Activated T-helper 1 cell treated with anti-CD3 and anti-CD28 coated beads, Interleukin-12 subunit alpha, Interleukin-12 subunit beta, Interleukin-2, Interleukin-4 antibody, amounts not matched to agents 30 ng/mL and 10 ng/mL and 1 ng/mL, durations not matched to agents 14 hours and 24 hours and 36 hours (primary cell): Measurements from ENCODE around the gene PRMT3. TPM values are rescaled to one million over a fixed set of nuclear protein-coding genes. Genes with fewer than 3 reads are reported as not detected.

Experiments
- DNase-seq: peaks from one replicate; pipeline ENCODE4 v3.0.0; 2021; ENCODE audit warnings: low spot score
- H3K27ac Mint-ChIP-seq: one replicate; pipeline ENCODE4 v1.8.0; 2021; ENCODE audit warnings: mild to moderate bottlenecking, mixed read lengths
- H3K27me3 Mint-ChIP-seq: one replicate; pipeline ENCODE4 v1.8.0; 2022; ENCODE audit warnings: mild to moderate bottlenecking, moderate library complexity, mixed read lengths; ENCODE audit not compliant: insufficient read depth
- H3K36me3 Mint-ChIP-seq: one replicate; pipeline ENCODE4 v1.8.0; 2021; ENCODE audit warnings: low read depth, mixed read lengths
- H3K4me1 Mint-ChIP-seq: one replicate; pipeline ENCODE4 v1.8.0; 2021; ENCODE audit warnings: low read depth, mixed read lengths
- H3K4me3 Mint-ChIP-seq: one replicate; pipeline ENCODE4 v1.8.0; 2021; ENCODE audit warnings: mild to moderate bottlenecking, moderate library complexity, mixed read lengths
- H3K9me3 Mint-ChIP-seq: one replicate; pipeline ENCODE4 v1.8.0; 2021; ENCODE audit warnings: mixed read lengths
- intact Hi-C: fragments of 100-400 bp; cut with micrococcal nuclease; formaldehyde crosslinking; loops from one replicate; pipeline ENCODE4 v1.15.1; 2024
- total RNA-seq: library from RNA; stranded (reverse); gene quantifications from 2 replicates; pipeline ENCODE4 v1.2.3, GENCODE V29; 2022

Gene PRMT3
- 43.7 and 45.5 TPM in 2 replicates for total RNA-seq

DNA sequence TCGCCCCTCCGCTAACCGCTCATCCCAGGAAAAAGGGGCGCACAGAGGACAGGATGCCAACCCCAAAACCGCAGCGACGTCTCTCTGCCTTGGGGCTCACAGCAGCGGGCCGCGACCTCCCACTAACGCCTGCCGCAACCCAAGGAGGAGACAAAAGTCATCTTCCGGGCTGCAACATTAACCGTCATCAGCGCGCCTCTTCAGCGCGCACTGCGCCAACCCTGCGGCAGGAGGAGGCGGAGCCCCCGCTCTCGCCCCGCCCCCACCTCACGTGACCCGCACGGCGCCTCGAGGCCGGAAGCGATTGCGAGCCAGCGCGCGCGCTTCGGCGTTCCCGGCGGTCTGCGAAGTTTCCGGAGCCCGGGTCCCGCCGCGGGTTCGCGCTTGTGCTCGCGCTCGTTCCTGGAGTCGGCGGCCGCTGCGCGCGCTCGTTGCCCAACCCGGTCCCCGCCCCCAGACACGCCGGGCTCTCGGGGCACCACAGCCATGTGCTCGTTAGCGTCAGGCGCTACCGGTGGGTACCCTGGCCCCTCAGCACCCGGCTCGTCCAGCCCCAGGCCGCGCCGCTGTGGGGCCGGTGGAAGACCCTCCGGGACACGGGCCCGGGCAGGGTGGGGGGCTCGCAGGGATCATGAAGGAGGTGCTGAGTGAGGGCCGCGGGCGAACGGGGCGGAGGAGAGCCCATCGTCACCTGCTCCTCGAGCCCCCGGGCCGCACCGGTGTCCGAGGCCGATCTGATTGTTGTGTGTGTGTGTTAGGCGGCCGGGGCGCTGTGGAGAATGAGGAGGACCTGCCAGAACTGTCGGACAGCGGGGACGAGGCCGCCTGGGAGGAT is at the start of gene PRMT3:
Gene PRMT3 (plus strand): TSS at position 456 of the 835 bp plus-strand sequence. CDS start 31 bp downstream, at position 487.
- Mint-ChIP-seq H3K4me3 (peak within 1 kb of the TSS; percentile 98), H3K27ac (peak within 1 kb of the TSS; percentile 98), H3K4me1 (peaks cover 12% of the 10 kb centered on the region), H3K27me3 (no peaks in the 10 kb centered on the region), H3K9me3 (no peaks in the 10 kb centered on the region), H3K36me3 (peaks cover 34% of the 10 kb centered on the region)
- peak; percentile 97 for DNase-seq
- intact Hi-C loops, result loop anchor here (1.0 to 10.0 kb wide), 10 partner anchors 10 to 1993 kb away; partner anchors contain the start of genes E2F8, HTATIP2, LDHA and TSG101

DNA sequence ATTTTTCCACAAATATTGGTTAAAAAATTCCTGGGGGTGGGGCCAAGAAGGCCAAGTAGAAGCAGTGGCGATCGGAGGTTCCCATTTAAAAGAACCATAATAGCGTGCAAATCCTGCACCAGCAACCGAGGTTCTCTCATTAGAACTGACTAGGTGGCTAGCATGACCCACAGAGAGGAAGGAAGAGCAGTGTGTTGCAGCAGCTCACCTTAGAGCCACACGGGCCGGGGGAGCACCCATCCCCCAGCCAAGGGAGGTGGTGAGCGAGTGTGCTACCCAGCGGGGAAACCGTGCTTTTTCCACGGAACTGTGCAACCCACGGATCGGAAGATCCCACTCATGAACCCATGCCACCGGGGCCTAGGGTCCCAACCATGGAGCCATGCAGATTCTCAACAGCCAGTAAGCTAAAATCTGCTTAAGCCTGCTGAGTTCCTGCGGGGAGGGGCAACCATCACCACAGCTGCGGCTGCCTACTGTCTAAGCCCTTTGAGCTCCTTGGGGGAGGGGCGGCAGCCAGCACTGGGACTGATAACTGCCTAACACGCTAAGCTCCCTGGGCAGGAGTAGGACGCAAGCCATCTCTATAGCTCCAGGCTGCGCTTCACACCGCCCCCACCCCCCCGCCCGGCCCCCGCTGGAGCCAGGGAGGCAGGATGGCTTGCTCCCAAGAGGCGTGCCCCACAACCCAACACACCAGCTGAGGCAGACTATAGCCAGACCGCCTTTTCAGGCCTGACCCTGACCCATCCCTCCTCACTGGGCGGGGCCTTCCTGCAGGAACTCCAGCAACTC is 45.0 kb upstream of the PRMT3 start:
- no peaks in the 10 kb centered on the region for H3K9me3 Mint-ChIP-seq
- no peak overlapping the region for H3K27ac Mint-ChIP-seq
- peaks cover 58% of the 10 kb centered on the region for H3K27me3 Mint-ChIP-seq
- H3K4me1 Mint-ChIP-seq, result no peaks in the 10 kb centered on the region
- no peak overlapping the region for H3K4me3 Mint-ChIP-seq
- H3K36me3 Mint-ChIP-seq, result no peaks in the 10 kb centered on the region
- intact Hi-C loops, result no loop called here
- DNase-seq, result no peak

DNA sequence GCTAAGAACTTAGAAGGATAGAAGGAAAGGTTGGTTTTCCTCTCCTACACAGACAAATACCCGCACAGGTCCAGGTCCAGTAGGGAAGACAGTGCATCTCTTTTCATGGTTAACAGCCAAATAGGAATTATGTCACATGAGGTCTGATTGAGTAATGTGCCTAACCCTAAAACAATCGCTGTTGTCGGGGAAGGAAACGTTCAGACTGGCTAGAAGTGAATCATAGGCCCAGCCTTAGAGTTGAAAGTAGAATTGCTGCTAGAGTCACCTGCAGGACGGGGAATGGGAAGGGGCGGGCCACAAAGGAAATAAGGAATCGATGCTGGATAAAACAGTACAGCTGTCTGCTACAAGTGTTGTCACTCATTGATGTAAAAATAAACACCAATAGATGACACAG is 36.4 kb upstream of the PRMT3 start:
- H3K27me3 Mint-ChIP-seq, result peaks cover 30% of the 10 kb centered on the region
- peaks cover 8% of the 10 kb centered on the region for H3K4me1 Mint-ChIP-seq
- H3K36me3 Mint-ChIP-seq, result no peaks in the 10 kb centered on the region
- no peak overlapping the region for H3K27ac Mint-ChIP-seq
- no peak overlapping the region for H3K4me3 Mint-ChIP-seq
- intact Hi-C loops, result loop anchor here (10.0 kb wide), 1 partner anchor 106 kb away; no protein-coding TSS in a partner anchor
- no peak for DNase-seq
- no peaks in the 10 kb centered on the region for H3K9me3 Mint-ChIP-seq

DNA sequence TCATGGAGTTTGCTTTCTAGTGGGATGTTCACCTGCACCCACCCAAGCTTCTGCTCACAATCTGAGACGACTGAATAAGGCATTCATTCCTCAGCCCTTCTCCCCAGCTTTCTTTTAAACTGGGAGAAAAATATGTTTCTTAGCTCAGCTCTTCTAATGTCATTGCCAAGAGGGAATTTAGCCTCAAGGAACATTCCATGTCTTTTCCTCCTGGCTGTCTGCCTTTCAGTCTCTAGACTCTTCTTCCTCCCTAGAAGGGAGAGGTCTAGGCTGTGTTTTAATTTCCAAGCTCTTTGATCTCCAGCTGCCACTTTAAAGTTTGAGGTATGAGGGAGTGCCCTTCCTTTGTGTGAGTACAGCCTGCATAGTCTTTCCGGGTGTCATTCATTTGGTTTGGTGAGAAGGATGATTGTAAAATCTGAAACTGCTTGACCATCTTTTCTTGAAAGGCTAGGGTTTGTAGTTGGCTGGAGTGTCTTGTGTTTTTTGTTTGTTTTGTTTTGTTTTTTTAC is 35.7 kb upstream of the PRMT3 start:
- intact Hi-C loops, result loop anchor here (10.0 kb wide), 1 partner anchor 107 kb away; no protein-coding TSS in a partner anchor
- peaks cover 8% of the 10 kb centered on the region for H3K4me1 Mint-ChIP-seq
- no peaks in the 10 kb centered on the region for H3K9me3 Mint-ChIP-seq
- no peak overlapping the region for H3K27ac Mint-ChIP-seq
- no peak for DNase-seq
- H3K36me3 Mint-ChIP-seq, result no peaks in the 10 kb centered on the region
- H3K4me3 Mint-ChIP-seq, result no peak overlapping the region
- H3K27me3 Mint-ChIP-seq, result peaks cover 27% of the 10 kb centered on the region

DNA sequence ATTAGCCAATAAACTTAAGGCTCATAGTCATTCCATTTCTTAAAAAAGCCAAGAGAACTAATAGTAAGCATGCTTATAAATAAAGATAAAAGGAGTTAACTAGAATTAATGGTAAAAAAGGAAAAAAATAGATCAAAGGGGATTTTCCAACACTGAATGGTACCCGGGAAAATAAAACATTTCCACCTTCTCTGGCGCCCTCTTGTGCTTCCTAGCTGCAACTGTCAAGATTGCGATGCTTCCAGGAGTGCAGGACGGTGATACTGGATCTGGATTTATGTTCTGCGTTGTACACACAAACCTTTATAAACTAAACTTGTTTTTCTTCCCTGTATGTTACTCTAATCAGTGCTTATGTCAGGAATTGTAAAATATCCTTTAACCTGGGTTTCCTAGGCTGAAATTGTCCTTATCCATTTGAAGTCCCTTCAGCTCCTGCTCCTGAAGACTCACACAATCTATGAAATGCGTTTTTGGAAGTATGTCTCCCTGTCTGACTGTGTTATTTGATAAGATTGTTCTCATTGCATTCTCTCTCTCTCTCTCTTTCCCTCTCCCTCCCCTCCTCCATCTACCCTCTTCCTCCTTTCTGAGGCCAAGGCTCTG is 33.6 kb upstream of the PRMT3 start:
- Mint-ChIP-seq H3K27me3 (peaks cover 16% of the 10 kb centered on the region), H3K4me1 (peaks cover 8% of the 10 kb centered on the region), H3K27ac (no peak overlapping the region), H3K36me3 (no peaks in the 10 kb centered on the region), H3K4me3 (no peak overlapping the region), H3K9me3 (no peaks in the 10 kb centered on the region)
- intact Hi-C loops, result loop anchor here (1.0 to 10.0 kb wide), 2 partner anchors 109 to 403 kb away; no protein-coding TSS in a partner anchor
- DNase-seq, result no peak

DNA sequence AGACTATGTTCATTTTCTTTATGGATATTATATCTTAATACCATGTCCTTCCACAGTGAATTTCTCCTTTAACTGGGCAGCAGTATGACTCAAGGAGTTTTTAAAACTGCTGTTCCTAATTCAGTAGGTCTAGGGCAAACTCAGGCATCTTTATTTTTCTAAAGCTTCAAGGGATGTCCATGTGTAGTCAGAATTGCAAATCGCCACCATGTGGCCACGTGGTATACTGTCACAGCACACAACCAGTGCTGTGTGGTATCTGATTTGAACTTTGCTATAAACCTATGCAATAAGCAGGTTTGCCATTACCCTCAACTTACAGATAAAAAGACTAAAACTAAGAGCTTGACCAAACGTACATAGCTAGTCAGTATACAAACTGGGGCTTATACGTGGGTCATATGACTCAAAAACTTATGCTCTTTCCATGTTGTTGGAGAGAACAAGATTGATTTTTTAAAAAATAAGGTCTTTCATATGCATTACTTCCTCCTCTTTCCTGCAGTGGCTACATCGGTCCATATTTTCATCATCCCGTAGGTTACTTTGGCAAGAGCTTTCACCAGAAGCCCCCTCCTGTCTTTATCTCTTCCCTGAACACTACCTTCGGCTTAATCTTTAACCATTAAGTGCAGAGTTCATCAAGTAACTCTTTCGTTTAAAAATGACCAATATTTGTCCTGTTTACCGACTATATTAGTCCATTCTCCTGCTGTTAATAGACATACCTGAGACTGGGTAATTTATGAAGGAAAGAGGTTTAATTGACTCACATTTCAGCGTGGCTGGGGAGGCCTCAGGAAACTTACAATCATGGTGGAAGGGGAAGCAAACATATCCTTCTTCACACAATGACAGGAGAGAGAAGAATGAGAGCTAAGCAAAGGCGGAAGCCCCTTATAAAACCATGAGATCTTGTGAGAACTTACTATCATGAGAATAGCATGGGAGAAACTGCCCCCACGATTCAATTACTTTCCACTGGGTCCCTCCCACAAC is 32.0 kb upstream of the PRMT3 start:
- Mint-ChIP-seq H3K4me3 (no peak overlapping the region), H3K27ac (no peak overlapping the region), H3K4me1 (peaks cover 15% of the 10 kb centered on the region), H3K36me3 (no peaks in the 10 kb centered on the region), H3K9me3 (no peaks in the 10 kb centered on the region), H3K27me3 (peaks cover 16% of the 10 kb centered on the region)
- DNase-seq, result no peak
- intact Hi-C loops, result loop anchor here (1.0 to 10.0 kb wide), 2 partner anchors 111 to 227 kb away; no protein-coding TSS in a partner anchor

DNA sequence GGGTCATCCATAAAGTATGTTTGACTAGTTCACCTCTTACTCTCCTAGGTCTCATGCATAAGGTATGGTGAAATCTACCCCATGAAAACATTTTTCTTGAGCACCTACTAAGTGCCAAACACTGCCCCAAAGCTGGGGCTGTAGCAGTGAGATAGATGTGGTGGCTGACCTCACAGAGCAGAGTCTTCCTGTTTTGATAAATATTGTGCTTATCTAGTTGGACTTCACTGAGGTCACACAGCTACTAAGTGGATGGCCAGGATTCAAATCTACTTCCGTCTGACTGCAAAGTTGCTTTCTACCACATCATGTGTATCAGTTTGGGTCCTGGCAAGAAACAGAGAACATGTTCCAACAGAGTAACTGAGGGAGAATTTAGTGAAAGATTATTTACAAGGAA is 30.4 kb upstream of the PRMT3 start:
- no peak for DNase-seq
- Mint-ChIP-seq H3K9me3 (peaks cover 3% of the 10 kb centered on the region), H3K36me3 (no peaks in the 10 kb centered on the region), H3K4me3 (no peak overlapping the region), H3K27ac (no peak overlapping the region), H3K27me3 (peaks cover 11% of the 10 kb centered on the region), H3K4me1 (peaks cover 17% of the 10 kb centered on the region)
- intact Hi-C loops, result loop anchor here (10.0 kb wide), 1 partner anchor 112 kb away; no protein-coding TSS in a partner anchor

DNA sequence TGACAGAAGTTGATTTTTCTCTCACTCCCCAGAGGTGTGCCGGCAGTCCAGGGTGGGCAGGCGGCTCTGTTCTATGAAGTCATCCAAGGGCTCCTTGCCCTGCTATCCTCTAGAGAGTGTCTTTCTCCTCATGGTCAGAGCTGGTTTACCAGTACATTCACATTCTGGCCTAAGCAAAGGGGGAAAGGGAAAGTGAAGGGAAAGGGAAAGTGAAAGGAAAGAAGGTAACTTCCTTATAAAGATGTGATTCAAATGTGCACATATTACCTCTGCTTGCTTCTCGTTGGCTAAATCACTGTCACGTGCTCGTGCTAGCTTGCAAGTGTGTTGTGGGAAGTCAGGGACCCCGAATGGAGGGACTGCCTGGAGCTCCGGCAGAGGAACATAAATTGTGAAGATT is 26.9 kb upstream of the PRMT3 start:
- Mint-ChIP-seq H3K27ac (peak overlapping the region; percentile 56), H3K36me3 (peaks cover 7% of the 10 kb centered on the region), H3K27me3 (peaks cover 6% of the 10 kb centered on the region), H3K4me3 (peak overlapping the region; percentile 53), H3K9me3 (peaks cover 3% of the 10 kb centered on the region), H3K4me1 (peaks cover 43% of the 10 kb centered on the region)
- intact Hi-C loops, result loop anchor here (5.0 to 10.0 kb wide), 2 partner anchors 646 to 1833 kb away; partner anchors contain the start of genes NAV2 and TSG101
- DNase-seq, result peak; percentile 23

DNA sequence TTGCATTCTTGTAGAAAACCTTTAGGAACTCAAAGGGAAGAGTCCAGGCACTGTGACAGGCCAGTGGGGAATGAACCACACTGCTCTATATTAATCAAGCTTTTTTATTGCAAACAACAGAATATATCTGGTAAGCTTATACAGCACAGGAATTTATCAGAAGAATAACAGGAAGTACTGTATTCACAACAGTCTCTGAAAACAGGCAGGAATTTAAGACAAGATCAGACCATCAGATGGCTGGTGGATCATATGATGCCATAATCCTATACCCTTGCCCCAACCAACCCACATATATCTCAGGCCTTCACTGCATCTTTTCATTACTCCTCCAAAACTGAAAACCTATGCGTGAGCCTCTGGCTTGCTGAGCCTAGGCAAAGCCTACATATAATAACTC is 25.0 kb upstream of the PRMT3 start:
- H3K9me3 Mint-ChIP-seq, result peaks cover 3% of the 10 kb centered on the region
- H3K27ac Mint-ChIP-seq, result no peak overlapping the region
- peaks cover 16% of the 10 kb centered on the region for H3K36me3 Mint-ChIP-seq
- intact Hi-C loops, result loop anchor here (2.0 to 10.0 kb wide), 3 partner anchors 648 to 1835 kb away; partner anchors contain the start of genes E2F8, NAV2 and TSG101
- H3K27me3 Mint-ChIP-seq, result no peaks in the 10 kb centered on the region
- peak overlapping the region; percentile 86 for H3K4me3 Mint-ChIP-seq
- DNase-seq, result no peak
- H3K4me1 Mint-ChIP-seq, result peaks cover 58% of the 10 kb centered on the region

DNA sequence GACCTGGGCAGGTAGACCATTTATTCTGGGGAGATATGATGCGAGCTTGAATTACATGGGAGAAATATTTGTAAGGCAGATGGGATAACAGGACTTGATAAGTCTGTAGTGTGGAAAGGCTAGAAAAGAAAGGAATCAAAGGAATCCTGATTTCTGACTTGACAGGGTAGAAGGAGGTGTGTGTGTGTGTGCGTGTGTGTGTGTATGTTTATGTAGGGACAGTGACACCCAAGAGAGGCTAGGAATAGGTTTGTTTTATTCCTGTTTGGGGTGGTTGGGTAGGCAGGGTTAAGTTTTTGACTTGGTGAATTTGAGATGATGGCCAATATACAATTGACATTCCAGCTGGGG is 24.4 kb upstream of the PRMT3 start:
- peak overlapping the region; percentile 92 for H3K27ac Mint-ChIP-seq
- DNase-seq, result no peak
- intact Hi-C loops, result loop anchor here (1.0 to 10.0 kb wide), 4 partner anchors 24 to 1836 kb away; partner anchors contain the start of genes E2F8, NAV2, PRMT3 and TSG101
- peaks cover 20% of the 10 kb centered on the region for H3K36me3 Mint-ChIP-seq
- H3K4me1 Mint-ChIP-seq, result peaks cover 62% of the 10 kb centered on the region
- peak overlapping the region; percentile 86 for H3K4me3 Mint-ChIP-seq
- H3K27me3 Mint-ChIP-seq, result no peaks in the 10 kb centered on the region
- peaks cover 3% of the 10 kb centered on the region for H3K9me3 Mint-ChIP-seq
